ENCODE data around the gene CITED1. TPM values are rescaled to one million over a fixed set of nuclear protein-coding genes. Genes with fewer than 3 reads are reported as not detected.

Gene CITED1
- total and polyA plus RNA-seq, 2 of the 4 experiments (the other 2 are of a cell fraction): 0.18 to 0.24 TPM

DNA sequence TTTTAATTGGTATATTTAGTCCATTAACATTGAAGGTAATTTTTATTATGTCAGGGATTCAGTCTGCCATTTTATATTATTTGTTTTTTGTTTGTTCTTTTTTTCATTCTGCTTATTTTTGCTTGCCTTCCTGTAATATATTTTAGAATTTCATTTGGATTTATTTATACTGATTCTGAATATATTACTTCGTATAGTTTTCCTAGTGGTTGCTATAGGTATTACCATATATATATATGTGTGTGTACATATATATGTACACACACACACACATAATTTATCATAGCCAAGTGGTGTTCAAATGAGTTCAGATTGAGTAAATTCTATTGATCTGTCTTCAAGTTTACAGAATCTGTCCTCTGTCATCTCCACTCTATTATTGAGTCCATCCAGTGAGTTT lies 11.2 kb downstream of the CITED1 start:
- H3K9me1 ChIP-seq (ENCODE audit: insufficient read depth, low read length): 0 out of 2 replicates have a peak, but pooled peaks cover 3% of the 10 kb centered on the region
- in situ Hi-C loops (cut with MboI; ENCODE audit: low sequenced_read_pairs) (no loop called here), intact Hi-C loops (cut with micrococcal nuclease) (no loop called here), dilution Hi-C loops (cut with HindIII; ENCODE audit: low sequenced_read_pairs, unreplicated experiment) (no loop called here)
- H2AFZ ChIP-seq (replicated peaks; ENCODE audit: low read length, poor library complexity): no peak overlapping the region
- no peak overlapping the region for H2BK5ac ChIP-seq (ENCODE audit: low read depth, low read length, poor library complexity, severe bottlenecking)
- no peaks in the 10 kb centered on the region for H3K79me1 ChIP-seq (ENCODE audit: low read depth in 1 of 2, low read length in 2 of 2)
- H3K9ac ChIP-seq (ENCODE audit: low read depth, low read length): no peak overlapping the region
- no peak overlapping the region for H2BK15ac ChIP-seq (ENCODE audit: low read depth, low read length)
- H2BK20ac ChIP-seq (ENCODE audit: low read depth, low read length): no peak overlapping the region
- no peaks in the 10 kb centered on the region for H4K20me1 ChIP-seq (ENCODE audit: insufficient read depth, low read length)
- DNase-seq: no peak
- no peak overlapping the region for H2AK5ac ChIP-seq (ENCODE audit: low read depth, low read length)
- H3K4me3 ChIP-seq (ENCODE audit: insufficient read depth, low read depth, low read length): no peak overlapping the region
- H3K18ac ChIP-seq (ENCODE audit: low read depth, low read length): no peak overlapping the region
- no peak for ATAC-seq (ENCODE audit: low read depth)
- H3K23ac ChIP-seq (ENCODE audit: low read depth, low read length): no peak overlapping the region
- H4K5ac ChIP-seq (ENCODE audit: low read depth, low read length): no peak overlapping the region
- H3K36me3 ChIP-seq (ENCODE audit: control insufficient read depth, insufficient read depth, low read length): no peaks in the 10 kb centered on the region
- POLR2A ChIA-PET (ENCODE audit: unreplicated experiment): no interaction called here
- H3K4me1 ChIP-seq (ENCODE audit: control insufficient read depth, insufficient read depth, low read length): no peaks in the 10 kb centered on the region
- no peak overlapping the region for H2AK9ac ChIP-seq (replicated peaks; ENCODE audit: low read depth, low read length, poor library complexity)
- CTCF ChIA-PET: no interaction called here
- TF ChIP-seq, protein P1, sequence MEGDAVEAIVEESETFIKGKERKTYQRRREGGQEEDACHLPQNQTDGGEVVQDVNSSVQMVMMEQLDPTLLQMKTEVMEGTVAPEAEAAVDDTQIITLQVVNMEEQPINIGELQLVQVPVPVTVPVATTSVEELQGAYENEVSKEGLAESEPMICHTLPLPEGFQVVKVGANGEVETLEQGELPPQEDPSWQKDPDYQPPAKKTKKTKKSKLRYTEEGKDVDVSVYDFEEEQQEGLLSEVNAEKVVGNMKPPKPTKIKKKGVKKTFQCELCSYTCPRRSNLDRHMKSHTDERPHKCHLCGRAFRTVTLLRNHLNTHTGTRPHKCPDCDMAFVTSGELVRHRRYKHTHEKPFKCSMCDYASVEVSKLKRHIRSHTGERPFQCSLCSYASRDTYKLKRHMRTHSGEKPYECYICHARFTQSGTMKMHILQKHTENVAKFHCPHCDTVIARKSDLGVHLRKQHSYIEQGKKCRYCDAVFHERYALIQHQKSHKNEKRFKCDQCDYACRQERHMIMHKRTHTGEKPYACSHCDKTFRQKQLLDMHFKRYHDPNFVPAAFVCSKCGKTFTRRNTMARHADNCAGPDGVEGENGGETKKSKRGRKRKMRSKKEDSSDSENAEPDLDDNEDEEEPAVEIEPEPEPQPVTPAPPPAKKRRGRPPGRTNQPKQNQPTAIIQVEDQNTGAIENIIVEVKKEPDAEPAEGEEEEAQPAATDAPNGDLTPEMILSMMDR (conservative IDR thresholded peaks at IDR 0.05; ENCODE audit: low read depth, low read length): 0 out of 2 replicates have a peak, but pooled peaks have one; percentile 1
- TF ChIP-seq MAFK (IDR thresholded peaks at IDR 0.05; ENCODE audit: low read depth, low read length): no peak
- H3K4me2 ChIP-seq (ENCODE audit: low read depth, low read length): no peak overlapping the region
- no peak overlapping the region for H3K4ac ChIP-seq (ENCODE audit: low read depth, low read length)
- H3K56ac ChIP-seq (ENCODE audit: extremely low read depth, insufficient read depth, low read length): no peak overlapping the region
- H3K9me3 ChIP-seq (ENCODE audit: control insufficient read depth, insufficient read depth, low read length): 0 out of 2 replicates have a peak, but pooled peaks cover 1% of the 10 kb centered on the region
- WGBS, 2 experiments (ENCODE audit: extremely low coverage in 2 of 2, insufficient read length in 1 of 2): no CpG with 5 or more reads among the region's 1 CpG
- no peak overlapping the region for H2BK120ac ChIP-seq (ENCODE audit: low read depth, low read length)
- no peak overlapping the region for H3K14ac ChIP-seq (replicated peaks; ENCODE audit: low read depth, low read length)
- no TSS peak for BruUV-seq (replicated peaks)
- H4K8ac ChIP-seq (ENCODE audit: low read depth in 2 of 2, low read length in 2 of 2): no peak overlapping the region
- peaks cover 38% of the 10 kb centered on the region for H3K27me3 ChIP-seq (ENCODE audit: control insufficient read depth, insufficient read depth, low read length)
- H4K91ac ChIP-seq (ENCODE audit: insufficient read depth, low read depth, low read length): no peak overlapping the region
- no peak overlapping the region for H3K27ac ChIP-seq (ENCODE audit: insufficient read depth, low read length)
